NCI-H2107 treated with DMSO at 0.1 percent for 48 hours (cell line): ENCODE data around the gene DBNL.

ENCODE experiments used
- DNase-seq: peaks from one replicate; lab custom pipeline; 2025; ENCODE audit not compliant: unreplicated experiment; lab: John Stamatoyannopoulos, UW

Gene DBNL

DNA sequence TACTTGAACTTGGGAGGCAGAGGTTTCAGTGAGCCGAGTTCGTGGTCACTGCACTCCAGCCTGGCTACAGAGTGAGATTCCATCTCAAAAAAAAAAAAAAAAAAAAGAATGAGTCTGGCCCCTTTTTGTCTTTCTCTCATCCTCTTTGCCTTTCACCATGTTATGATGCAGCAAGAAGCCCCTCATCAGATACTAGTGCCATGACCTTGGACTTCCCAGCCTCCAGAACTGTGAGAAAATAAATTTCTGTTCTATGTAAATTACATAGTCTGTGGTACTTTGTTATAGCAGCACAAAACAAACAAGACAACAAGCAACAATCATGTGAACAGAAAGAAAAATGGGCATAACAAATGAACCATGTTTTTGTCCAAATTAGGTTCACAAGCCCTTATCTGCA, 2.3 kb upstream of the DBNL start:
- DNase-seq: no peak

GRCh38 chr7:44043902-44044301, 600 bp upstream of the DBNL start:
- DNase-seq: no peak

GRCh38 chr7:44045226-44046014, 918 bp downstream of the DBNL start:
- no peak for DNase-seq

GRCh38 chr7:44046321-44047061, 2.0 kb downstream of the DBNL start:
- no peak for DNase-seq

- DNase-seq: no peak
Measured at GRCh38 chr7:44048031-44048795, 3.7 kb downstream of the DBNL start.

DNA sequence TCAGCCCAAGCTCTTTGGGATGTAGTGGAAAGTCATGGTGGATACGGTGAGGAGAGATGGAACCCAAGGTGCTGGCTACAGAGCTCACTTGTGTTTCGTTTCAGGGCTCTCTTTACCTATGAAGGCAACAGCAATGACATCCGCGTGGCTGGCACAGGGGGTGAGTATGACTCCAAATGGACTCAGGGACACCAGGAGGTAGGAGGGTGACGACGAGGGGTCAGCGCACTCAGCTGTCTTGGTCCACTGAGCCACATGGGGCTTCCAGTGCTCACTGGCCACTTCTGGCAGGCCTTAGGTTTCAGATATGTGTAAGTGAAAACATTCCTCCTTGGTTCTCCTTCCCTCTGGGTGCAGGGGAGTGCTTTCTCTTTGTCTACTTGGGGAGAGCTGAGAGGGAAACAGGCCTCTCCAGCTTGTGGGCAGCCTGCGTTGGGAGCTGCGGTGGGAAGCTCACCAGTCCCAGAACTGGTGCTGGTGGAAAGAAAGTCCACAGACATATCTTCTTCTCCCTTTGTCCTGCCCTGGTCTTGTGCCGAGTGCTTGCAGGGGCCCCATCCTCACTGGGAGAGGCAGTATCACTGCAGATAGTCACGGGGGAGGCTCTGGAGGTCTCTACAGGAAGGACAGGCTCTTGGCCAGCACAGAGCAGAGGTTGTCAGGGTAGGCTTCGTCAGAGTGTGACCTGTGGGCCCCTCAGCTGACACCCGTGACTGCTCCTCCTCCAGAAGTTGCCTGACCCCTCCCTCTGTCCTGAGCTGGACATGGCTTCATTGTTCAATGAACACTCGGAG, 5.8 kb downstream of the DBNL start:
- no peak for DNase-seq

- DNase-seq: no peak
Measured at GRCh38 chr7:44050915-44051560, 6.5 kb downstream of the DBNL start.

- DNase-seq: no peak
Measured at GRCh38 chr7:44051611-44052220, 7.2 kb downstream of the DBNL start.

DNA sequence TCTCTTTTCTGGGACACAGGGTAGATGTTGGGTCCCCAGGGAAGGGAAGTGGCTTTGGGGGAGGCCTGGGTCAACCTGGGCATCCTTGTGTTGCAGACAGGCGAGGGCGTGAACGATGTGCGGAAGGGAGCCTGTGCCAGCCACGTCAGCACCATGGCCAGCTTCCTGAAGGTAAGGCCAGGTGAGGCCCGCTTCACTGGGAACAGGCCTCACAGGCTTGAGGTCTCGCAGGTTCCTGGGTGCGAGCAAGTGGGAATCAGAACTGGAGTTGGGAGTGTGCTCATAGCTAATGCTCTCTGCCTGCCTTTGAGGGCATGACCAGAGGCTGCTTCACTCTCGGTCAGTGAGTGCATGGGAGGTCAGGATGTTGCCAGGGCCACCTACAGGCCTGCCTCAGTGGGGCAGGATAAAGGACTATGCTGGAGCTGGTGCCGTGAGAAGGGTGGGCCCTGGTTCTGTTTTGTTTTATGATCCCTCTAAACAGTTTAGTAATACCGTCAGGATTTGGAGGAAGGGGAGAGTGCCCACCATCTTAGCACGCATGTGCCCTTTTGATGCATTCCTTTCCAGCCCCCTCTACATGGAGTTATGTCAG, 8.4 kb downstream of the DBNL start:
- DNase-seq: no peak

- no peak for DNase-seq
Measured at GRCh38 chr7:44056681-44057080, 12.2 kb downstream of the DBNL start.

GRCh38 chr7:44057181-44057848, 12.8 kb downstream of the DBNL start:
- DNase-seq: no peak

DNA sequence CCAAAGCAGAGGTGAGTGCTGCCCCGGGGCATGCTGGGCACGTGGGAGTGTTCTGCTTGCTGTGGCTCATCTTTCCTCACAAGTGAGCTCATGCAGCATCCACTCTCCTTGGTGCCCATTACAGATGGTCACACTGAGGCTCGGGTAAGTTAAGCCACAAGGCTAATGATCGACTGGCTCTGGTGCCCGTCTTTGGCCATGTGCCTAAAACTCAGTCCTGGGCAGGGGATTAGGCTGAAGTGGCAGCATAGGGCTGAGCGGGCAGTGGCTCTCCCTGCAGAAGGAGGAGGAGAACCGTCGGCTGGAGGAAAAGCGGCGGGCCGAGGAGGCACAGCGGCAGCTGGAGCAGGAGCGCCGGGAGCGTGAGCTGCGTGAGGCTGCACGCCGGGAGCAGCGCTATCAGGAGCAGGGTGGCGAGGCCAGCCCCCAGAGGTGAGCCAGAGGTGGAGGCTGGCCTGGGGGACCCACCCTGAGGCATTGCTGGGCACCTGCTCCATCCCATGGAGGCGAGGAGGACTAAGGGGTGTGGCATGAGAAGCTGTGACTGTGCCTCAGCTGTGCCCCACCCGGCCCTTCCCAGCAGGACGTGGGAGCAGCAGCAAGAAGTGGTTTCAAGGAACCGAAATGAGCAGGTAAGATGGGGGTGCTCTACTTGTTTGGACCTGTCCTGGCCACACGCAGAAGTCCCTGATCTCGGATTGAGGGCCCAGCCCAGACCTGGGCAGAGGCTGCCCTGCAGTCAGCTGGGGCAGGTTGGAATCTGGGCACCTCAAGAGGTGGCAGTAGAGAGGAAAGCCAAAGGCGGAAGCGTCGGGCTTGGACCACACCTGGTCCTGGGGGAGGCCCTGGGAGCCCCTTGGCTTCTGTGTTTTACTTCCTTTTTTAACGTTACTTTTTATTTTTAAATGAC, 13.6 kb downstream of the DBNL start:
- no peak for DNase-seq

- DNase-seq: no peak
Measured at GRCh38 chr7:44058759-44059218, 14.3 kb downstream of the DBNL start.

DNA sequence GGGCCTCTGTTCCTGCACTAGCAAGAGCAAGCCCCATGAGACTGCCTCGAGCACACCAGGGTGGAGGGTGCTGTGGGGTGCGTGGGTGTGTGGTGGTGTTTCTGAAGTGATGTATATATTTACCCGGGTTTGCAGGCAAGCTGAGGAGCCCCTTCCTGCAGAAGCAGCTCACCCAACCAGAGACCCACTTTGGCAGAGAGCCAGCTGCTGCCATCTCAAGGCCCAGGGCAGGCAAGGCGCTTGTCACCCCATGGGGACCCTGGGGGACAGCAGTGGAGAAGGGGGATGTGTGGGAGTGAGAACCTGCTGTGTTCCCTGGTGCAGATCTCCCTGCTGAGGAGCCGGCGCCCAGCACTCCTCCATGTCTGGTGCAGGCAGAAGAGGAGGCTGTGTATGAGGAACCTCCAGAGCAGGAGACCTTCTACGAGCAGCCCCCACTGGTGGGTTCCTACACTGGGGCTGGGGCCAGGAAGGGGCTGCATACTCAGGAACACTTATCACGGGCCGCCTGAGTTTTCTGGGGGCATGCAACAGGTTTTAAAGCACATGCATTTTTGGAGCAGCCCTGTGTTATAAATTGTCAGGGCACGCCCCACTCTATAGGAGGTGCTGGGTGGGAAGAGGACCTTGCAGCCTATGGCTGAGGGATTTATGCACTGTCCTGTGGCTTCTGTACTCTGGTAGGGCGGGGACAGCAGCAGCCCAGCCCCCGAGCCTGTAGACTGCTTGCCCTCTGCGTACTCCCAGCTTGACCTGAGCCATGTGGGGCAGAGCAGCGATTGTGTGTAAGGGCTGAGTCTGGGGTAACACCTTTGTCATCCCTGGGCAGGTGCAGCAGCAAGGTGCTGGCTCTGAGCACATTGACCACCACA, 15.0 kb downstream of the DBNL start:
- no peak for DNase-seq

DNA sequence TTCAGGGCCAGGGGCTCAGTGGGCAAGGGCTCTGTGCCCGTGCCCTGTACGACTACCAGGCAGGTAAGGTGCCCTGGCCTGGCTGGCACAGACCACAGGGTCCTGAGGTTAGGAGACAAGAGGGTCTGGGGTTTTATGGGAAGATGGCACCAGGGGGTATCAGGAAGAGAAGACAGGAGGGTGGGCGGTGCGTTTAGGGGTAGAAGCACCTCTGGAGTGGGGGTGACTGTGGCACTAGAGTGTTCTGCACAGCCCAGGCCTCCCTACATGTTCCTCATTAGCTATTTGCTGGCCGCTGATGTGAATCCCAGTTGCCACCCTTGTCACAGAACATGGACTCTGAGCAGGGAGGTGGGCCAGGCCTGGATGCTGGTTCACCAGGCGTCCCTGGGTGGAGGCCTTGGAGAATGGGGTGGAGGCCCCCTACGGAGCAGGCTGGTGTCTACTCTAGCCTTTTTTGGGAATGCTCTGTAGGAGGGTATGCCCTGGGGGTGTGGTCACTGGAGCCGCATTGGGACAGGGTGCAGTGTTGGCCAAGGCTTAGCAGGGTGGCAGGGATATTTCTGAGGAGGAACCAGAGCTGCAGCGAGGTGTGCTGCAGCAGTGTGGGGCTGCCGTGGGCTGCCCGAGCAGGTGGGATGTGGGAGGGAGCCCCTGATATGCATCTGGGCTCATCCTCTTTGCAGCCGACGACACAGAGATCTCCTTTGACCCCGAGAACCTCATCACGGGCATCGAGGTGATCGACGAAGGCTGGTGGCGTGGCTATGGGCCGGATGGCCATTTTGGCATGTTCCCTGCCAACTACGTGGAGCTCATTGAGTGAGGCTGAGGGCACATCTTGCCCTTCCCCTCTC, 15.8 kb downstream of the DBNL start:
- DNase-seq: no peak
